T-helper 17 cell (primary cell): ENCODE results near the gene DPP10. TPM values are rescaled to one million over a fixed set of nuclear protein-coding genes. Genes with fewer than 3 reads are reported as not detected.

Experiments
- ATAC-seq: fragments of 150-1000 bp; cut with Tn5 transposase; 2 replicates; pipeline ENCODE4 v1.10.0; 2021; ENCODE audit warnings: mild to moderate bottlenecking, moderate library complexity
- DNase-seq, 3 donors: peaks; one replicate each; pipeline versions ENCODE4 v3.0.0 to v3.0.0-alpha.2; 2020 to 2021
- H3K9me3 ChIP-seq: one replicate; pipeline ENCODE4 v1.7.0; 2013; ENCODE audit warnings: low read length, mild to moderate bottlenecking; ENCODE audit not compliant: control insufficient read depth, poor library complexity, severe bottlenecking
- H3K27ac Mint-ChIP-seq: one replicate; pipeline ENCODE4 v1.8.0; 2022; ENCODE audit warnings: mild to moderate bottlenecking, moderate library complexity, mixed read lengths
- H3K27me3 Mint-ChIP-seq: one replicate; pipeline ENCODE4 v1.8.0; 2022; ENCODE audit warnings: mixed read lengths
- H3K36me3 Mint-ChIP-seq: one replicate; pipeline ENCODE4 v1.8.0; 2022; ENCODE audit warnings: low read depth, mixed read lengths
- H3K4me1 Mint-ChIP-seq: one replicate; pipeline ENCODE4 v1.8.0; 2022; ENCODE audit warnings: mild to moderate bottlenecking, mixed read lengths
- H3K4me3 Mint-ChIP-seq: one replicate; pipeline ENCODE4 v1.8.0; 2022; ENCODE audit warnings: mild to moderate bottlenecking, moderate library complexity, mixed read lengths
- total RNA-seq, 4 donors: library from RNA in 2 of 4; stranded (reverse) in 2 of 4; gene quantifications; one replicate each; pipeline ENCODE4 v1.2.3 and lab custom pipeline; 2022 to 2026

Gene DPP10
- total RNA-seq, 2 donors from 2014 or later: not detected

- DNase-seq: no peak
- Mint-ChIP-seq H3K4me1 (no peaks in the 10 kb centered on the region), H3K4me3 (no peak overlapping the region), H3K27ac (no peak overlapping the region), H3K36me3 (no peaks in the 10 kb centered on the region), H3K27me3 (no peaks in the 10 kb centered on the region)
- no peak for ATAC-seq
- no peaks in the 10 kb centered on the region for H3K9me3 ChIP-seq
Observed at GRCh38 chr2:115505331-115505730, 1062.9 kb downstream of the DPP10 start.

GRCh38 chr2:115520727-115521126, 1078.3 kb downstream of the DPP10 start:
- no peaks in the 10 kb centered on the region for H3K27me3 Mint-ChIP-seq
- no peaks in the 10 kb centered on the region for H3K36me3 Mint-ChIP-seq
- H3K27ac Mint-ChIP-seq: no peak overlapping the region
- ATAC-seq (no peak), DNase-seq (no peak)
- no peaks in the 10 kb centered on the region for H3K9me3 ChIP-seq
- H3K4me1 Mint-ChIP-seq: no peaks in the 10 kb centered on the region
- no peak overlapping the region for H3K4me3 Mint-ChIP-seq

- no peaks in the 10 kb centered on the region for H3K9me3 ChIP-seq
- Mint-ChIP-seq H3K27ac (no peak overlapping the region), H3K36me3 (no peaks in the 10 kb centered on the region), H3K27me3 (no peaks in the 10 kb centered on the region), H3K4me1 (no peaks in the 10 kb centered on the region), H3K4me3 (no peak overlapping the region)
- ATAC-seq: no peak
- DNase-seq: no peak
Observed at GRCh38 chr2:115524452-115524851, 1082.0 kb downstream of the DPP10 start.

GRCh38 chr2:115529627-115530026, 1087.2 kb downstream of the DPP10 start:
- DNase-seq (no peak), ATAC-seq (no peak)
- no peak overlapping the region for H3K27ac Mint-ChIP-seq
- no peak overlapping the region for H3K4me3 Mint-ChIP-seq
- no peaks in the 10 kb centered on the region for H3K9me3 ChIP-seq
- H3K36me3 Mint-ChIP-seq: no peaks in the 10 kb centered on the region
- H3K4me1 Mint-ChIP-seq: no peaks in the 10 kb centered on the region
- no peaks in the 10 kb centered on the region for H3K27me3 Mint-ChIP-seq

GRCh38 chr2:115533081-115533480, 1090.6 kb downstream of the DPP10 start:
- no peak for ATAC-seq
- H3K27ac Mint-ChIP-seq: no peak overlapping the region

GRCh38 chr2:115541814-115542213, 1099.4 kb downstream of the DPP10 start:
- H3K9me3 ChIP-seq: no peaks in the 10 kb centered on the region
- Mint-ChIP-seq H3K27me3 (no peaks in the 10 kb centered on the region), H3K4me3 (no peak overlapping the region), H3K27ac (no peak overlapping the region), H3K4me1 (no peaks in the 10 kb centered on the region), H3K36me3 (no peaks in the 10 kb centered on the region)
- ATAC-seq (no peak), DNase-seq (no peak)

More at GRCh38 chr2:115533081-115533480, 1090.6 kb downstream of the DPP10 start:
- DNase-seq: no peak
- no peaks in the 10 kb centered on the region for H3K9me3 ChIP-seq
- Mint-ChIP-seq H3K36me3 (no peaks in the 10 kb centered on the region), H3K27me3 (no peaks in the 10 kb centered on the region), H3K4me1 (no peaks in the 10 kb centered on the region), H3K4me3 (no peak overlapping the region)

GRCh38 chr2:115542331-115542730, 1099.9 kb downstream of the DPP10 start:
- DNase-seq: no peak
- no peak for ATAC-seq
- H3K27ac Mint-ChIP-seq: no peak overlapping the region
- H3K4me3 Mint-ChIP-seq: no peak overlapping the region
- no peaks in the 10 kb centered on the region for H3K27me3 Mint-ChIP-seq
- H3K36me3 Mint-ChIP-seq: no peaks in the 10 kb centered on the region
- H3K9me3 ChIP-seq: no peaks in the 10 kb centered on the region
- H3K4me1 Mint-ChIP-seq: no peaks in the 10 kb centered on the region

GRCh38 chr2:115543024-115543423, 1100.6 kb downstream of the DPP10 start:
- no peaks in the 10 kb centered on the region for H3K4me1 Mint-ChIP-seq
- no peaks in the 10 kb centered on the region for H3K36me3 Mint-ChIP-seq
- no peak for ATAC-seq
- H3K4me3 Mint-ChIP-seq: no peak overlapping the region
- no peak for DNase-seq
- no peaks in the 10 kb centered on the region for H3K9me3 ChIP-seq
- H3K27me3 Mint-ChIP-seq: no peaks in the 10 kb centered on the region
- H3K27ac Mint-ChIP-seq: no peak overlapping the region

- Mint-ChIP-seq H3K27me3 (no peaks in the 10 kb centered on the region), H3K4me1 (no peaks in the 10 kb centered on the region), H3K36me3 (no peaks in the 10 kb centered on the region), H3K4me3 (no peak overlapping the region), H3K27ac (no peak overlapping the region)
- DNase-seq: no peak
- no peaks in the 10 kb centered on the region for H3K9me3 ChIP-seq
- no peak for ATAC-seq
Observed at GRCh38 chr2:115543461-115543860, 1101.0 kb downstream of the DPP10 start.

GRCh38 chr2:115549611-115550130, 1107.2 kb downstream of the DPP10 start:
- no peak for DNase-seq
- no peaks in the 10 kb centered on the region for H3K27me3 Mint-ChIP-seq
- H3K4me1 Mint-ChIP-seq: no peaks in the 10 kb centered on the region
- no peaks in the 10 kb centered on the region for H3K9me3 ChIP-seq
- no peak overlapping the region for H3K27ac Mint-ChIP-seq
- no peak overlapping the region for H3K4me3 Mint-ChIP-seq
- no peaks in the 10 kb centered on the region for H3K36me3 Mint-ChIP-seq
- no peak for ATAC-seq

GRCh38 chr2:115552726-115553125, 1110.3 kb downstream of the DPP10 start:
- Mint-ChIP-seq H3K4me1 (no peaks in the 10 kb centered on the region), H3K27me3 (no peaks in the 10 kb centered on the region), H3K27ac (no peak overlapping the region), H3K36me3 (no peaks in the 10 kb centered on the region), H3K4me3 (no peak overlapping the region)
- DNase-seq (no peak), ATAC-seq (no peak)
- no peaks in the 10 kb centered on the region for H3K9me3 ChIP-seq

- no peaks in the 10 kb centered on the region for H3K9me3 ChIP-seq
- Mint-ChIP-seq H3K27me3 (no peaks in the 10 kb centered on the region), H3K4me1 (no peaks in the 10 kb centered on the region), H3K4me3 (no peak overlapping the region), H3K27ac (no peak overlapping the region), H3K36me3 (no peaks in the 10 kb centered on the region)
- DNase-seq: no peak
- no peak for ATAC-seq
Observed at GRCh38 chr2:115554153-115554552, 1111.7 kb downstream of the DPP10 start.

- Mint-ChIP-seq H3K4me1 (no peaks in the 10 kb centered on the region), H3K4me3 (no peak overlapping the region), H3K27me3 (no peaks in the 10 kb centered on the region), H3K27ac (no peak overlapping the region), H3K36me3 (no peaks in the 10 kb centered on the region)
- ATAC-seq (no peak), DNase-seq (no peak)
- no peaks in the 10 kb centered on the region for H3K9me3 ChIP-seq
Observed at GRCh38 chr2:115558725-115559124, 1116.3 kb downstream of the DPP10 start.

GRCh38 chr2:115560666-115561065, 1118.2 kb downstream of the DPP10 start:
- Mint-ChIP-seq H3K27ac (no peak overlapping the region), H3K4me3 (no peak overlapping the region), H3K36me3 (no peaks in the 10 kb centered on the region), H3K4me1 (no peaks in the 10 kb centered on the region), H3K27me3 (no peaks in the 10 kb centered on the region)
- DNase-seq: no peak
- H3K9me3 ChIP-seq: no peaks in the 10 kb centered on the region
- ATAC-seq: no peak
